Measurements from ENCODE around the gene ACYP1.

The ACYP1 gene

GRCh38 chr14:75044752-75045151, 19.1 kb downstream of the ACYP1 start:
- Histone ChIP-seq H2BK5ac (ENCODE audit: low read depth, low read length, poor library complexity) (no peak overlapping the region), H3K4me3 (ENCODE audit: low read depth, low read length) (no peak overlapping the region), H3K36me3 (ENCODE audit: control insufficient read depth in 1 of 2, insufficient read depth in 2 of 2, low read length in 2 of 2) (peaks cover 2% of the 10 kb centered on the region in 2 experiments), H2BK12ac (ENCODE audit: low read length) (no peak overlapping the region), H3K4me2 (ENCODE audit: low read length) (no peak overlapping the region), H4K91ac (ENCODE audit: low read depth, low read length) (no peak overlapping the region), H3K9me3 (ENCODE audit: insufficient read depth, low read depth, low read length) (no peaks in the 10 kb centered on the region), H3K23ac (ENCODE audit: low read length) (no peak overlapping the region), H3K14ac (ENCODE audit: low read length) (no peak overlapping the region), H3K9ac (ENCODE audit: low read length) (no peak overlapping the region), H3K79me1 (ENCODE audit: low read length) (no peaks in the 10 kb centered on the region), H2AK5ac (ENCODE audit: low read length) (no peak overlapping the region), H3K4ac (ENCODE audit: low read depth, low read length) (no peak overlapping the region), H3K27ac (ENCODE audit: low read depth, low read length) (no peak overlapping the region), H3K18ac (ENCODE audit: low read length) (no peak overlapping the region), H2BK120ac (ENCODE audit: insufficient read depth, low read length, poor library complexity) (no peak overlapping the region), H3K79me2 (ENCODE audit: control insufficient read depth, insufficient read depth, low read length, poor library complexity) (no peaks in the 10 kb centered on the region), H4K12ac (ENCODE audit: low read depth, low read length) (no peak overlapping the region), H4K8ac (ENCODE audit: low read depth, low read length) (no peak overlapping the region), H3K4me1 (ENCODE audit: control insufficient read depth in 1 of 2, insufficient read depth in 2 of 2, low read length in 2 of 2) (peaks cover 4% of the 10 kb centered on the region in 2 experiments), H3K27me3 (ENCODE audit: insufficient read depth, low read length) (no peaks in the 10 kb centered on the region), H2AFZ (ENCODE audit: insufficient read depth, low read length, poor library complexity) (no peak overlapping the region)
- no CpG with 5 or more reads among the region's 8 CpGs for WGBS (ENCODE audit: extremely low coverage, insufficient coverage, insufficient read length)
- DNase-seq, result no peak

- Histone ChIP-seq H2AK5ac (ENCODE audit: low read length) (no peak overlapping the region), H3K27ac (ENCODE audit: low read depth, low read length) (no peak overlapping the region), H3K14ac (ENCODE audit: low read length) (no peak overlapping the region), H2BK12ac (ENCODE audit: low read length) (no peak overlapping the region), H4K12ac (ENCODE audit: low read depth, low read length) (no peak overlapping the region), H3K79me1 (ENCODE audit: low read length) (no peaks in the 10 kb centered on the region), H3K4me2 (ENCODE audit: low read length) (no peak overlapping the region), H3K27me3 (ENCODE audit: insufficient read depth, low read length) (no peaks in the 10 kb centered on the region), H3K9ac (ENCODE audit: low read length) (no peak overlapping the region), H3K36me3 (ENCODE audit: control insufficient read depth in 1 of 2, insufficient read depth in 2 of 2, low read length in 2 of 2) (peaks cover 2% of the 10 kb centered on the region in 2 experiments), H3K9me3 (ENCODE audit: insufficient read depth, low read depth, low read length) (no peaks in the 10 kb centered on the region), H2BK5ac (ENCODE audit: low read depth, low read length, poor library complexity) (no peak overlapping the region), H2BK120ac (ENCODE audit: insufficient read depth, low read length, poor library complexity) (no peak overlapping the region), H4K91ac (ENCODE audit: low read depth, low read length) (no peak overlapping the region), H3K4me1 (ENCODE audit: control insufficient read depth in 1 of 2, insufficient read depth in 2 of 2, low read length in 2 of 2) (peaks cover 4% of the 10 kb centered on the region in 2 experiments), H3K4me3 (ENCODE audit: low read depth, low read length) (no peak overlapping the region), H3K18ac (ENCODE audit: low read length) (no peak overlapping the region), H3K4ac (ENCODE audit: low read depth, low read length) (no peak overlapping the region), H3K23ac (ENCODE audit: low read length) (no peak overlapping the region), H4K8ac (ENCODE audit: low read depth, low read length) (no peak overlapping the region), H3K79me2 (ENCODE audit: control insufficient read depth, insufficient read depth, low read length, poor library complexity) (no peaks in the 10 kb centered on the region), H2AFZ (ENCODE audit: insufficient read depth, low read length, poor library complexity) (no peak overlapping the region)
- DNase-seq, result no peak
- WGBS (ENCODE audit: extremely low coverage, insufficient coverage, insufficient read length), result no CpG with 5 or more reads among the region's 2 CpGs
These were observed 19.5 kb downstream of the ACYP1 start for GRCh38 chr14:75044322-75044721.

GRCh38 chr14:75042035-75042434, 21.8 kb downstream of the ACYP1 start:
- Histone ChIP-seq H3K79me1 (ENCODE audit: low read length) (no peaks in the 10 kb centered on the region), H2AFZ (ENCODE audit: insufficient read depth, low read length, poor library complexity) (no peak overlapping the region), H3K4me2 (ENCODE audit: low read length) (no peak overlapping the region), H3K14ac (ENCODE audit: low read length) (no peak overlapping the region), H3K9me3 (ENCODE audit: insufficient read depth, low read depth, low read length) (no peaks in the 10 kb centered on the region), H3K27ac (ENCODE audit: low read depth, low read length) (no peak overlapping the region), H3K4me1 (ENCODE audit: control insufficient read depth in 1 of 2, insufficient read depth in 2 of 2, low read length in 2 of 2) (peaks cover 4% of the 10 kb centered on the region in 2 experiments), H4K91ac (ENCODE audit: low read depth, low read length) (no peak overlapping the region), H2BK5ac (ENCODE audit: low read depth, low read length, poor library complexity) (no peak overlapping the region), H3K79me2 (ENCODE audit: control insufficient read depth, insufficient read depth, low read length, poor library complexity) (no peaks in the 10 kb centered on the region), H3K27me3 (ENCODE audit: insufficient read depth, low read length) (no peaks in the 10 kb centered on the region), H2AK5ac (ENCODE audit: low read length) (no peak overlapping the region), H3K36me3 (ENCODE audit: control insufficient read depth in 1 of 2, insufficient read depth in 2 of 2, low read length in 2 of 2) (peaks cover 2 to 5% of the 10 kb centered on the region in 2 experiments), H3K23ac (ENCODE audit: low read length) (no peak overlapping the region), H4K12ac (ENCODE audit: low read depth, low read length) (no peak overlapping the region), H3K9ac (ENCODE audit: low read length) (no peak overlapping the region), H3K4me3 (ENCODE audit: low read depth, low read length) (no peak overlapping the region), H3K18ac (ENCODE audit: low read length) (no peak overlapping the region), H2BK120ac (ENCODE audit: insufficient read depth, low read length, poor library complexity) (no peak overlapping the region), H2BK12ac (ENCODE audit: low read length) (no peak overlapping the region), H3K4ac (ENCODE audit: low read depth, low read length) (no peak overlapping the region), H4K8ac (ENCODE audit: low read depth, low read length) (no peak overlapping the region)
- no CpG with 5 or more reads among the region's 6 CpGs for WGBS (ENCODE audit: extremely low coverage, insufficient coverage, insufficient read length)
- DNase-seq, result no peak

- H4K8ac ChIP-seq (ENCODE audit: low read depth, low read length), result no peak overlapping the region
- no peak overlapping the region for H2BK5ac ChIP-seq (ENCODE audit: low read depth, low read length, poor library complexity)
- DNase-seq, result peak in 1 of 2 donors; percentile 14
- no peaks in the 10 kb centered on the region for H3K27me3 ChIP-seq (ENCODE audit: insufficient read depth, low read length)
- no peak overlapping the region for H3K4me2 ChIP-seq (ENCODE audit: low read length)
- no peak overlapping the region for H3K4ac ChIP-seq (ENCODE audit: low read depth, low read length)
- H3K14ac ChIP-seq (ENCODE audit: low read length), result no peak overlapping the region
- H3K4me3 ChIP-seq (ENCODE audit: low read depth, low read length), result no peak overlapping the region
- WGBS (ENCODE audit: extremely low coverage, insufficient coverage, insufficient read length), result no CpG with 5 or more reads among the region's 4 CpGs
- H4K12ac ChIP-seq (ENCODE audit: low read depth, low read length), result no peak overlapping the region
- H3K79me2 ChIP-seq (ENCODE audit: control insufficient read depth, insufficient read depth, low read length, poor library complexity), result no peaks in the 10 kb centered on the region
- no peak overlapping the region for H3K9ac ChIP-seq (ENCODE audit: low read length)
- H3K79me1 ChIP-seq (ENCODE audit: low read length), result no peaks in the 10 kb centered on the region
- no peak overlapping the region for H3K18ac ChIP-seq (ENCODE audit: low read length)
- no peaks in the 10 kb centered on the region for H3K9me3 ChIP-seq (ENCODE audit: insufficient read depth, low read depth, low read length)
- H3K36me3 ChIP-seq (ENCODE audit: control insufficient read depth in 1 of 2, insufficient read depth in 2 of 2, low read length in 2 of 2), result peaks cover 2 to 5% of the 10 kb centered on the region in 2 experiments
- H2BK12ac ChIP-seq (ENCODE audit: low read length), result no peak overlapping the region
- no peak overlapping the region for H2AFZ ChIP-seq (ENCODE audit: insufficient read depth, low read length, poor library complexity)
- no peak overlapping the region for H3K23ac ChIP-seq (ENCODE audit: low read length)
- H3K4me1 ChIP-seq (ENCODE audit: control insufficient read depth in 1 of 2, insufficient read depth in 2 of 2, low read length in 2 of 2), result peaks cover 4% of the 10 kb centered on the region in 2 experiments
- H4K91ac ChIP-seq (ENCODE audit: low read depth, low read length), result no peak overlapping the region
- no peak overlapping the region for H3K27ac ChIP-seq (ENCODE audit: low read depth, low read length)
- no peak overlapping the region for H2BK120ac ChIP-seq (ENCODE audit: insufficient read depth, low read length, poor library complexity)
- H2AK5ac ChIP-seq (ENCODE audit: low read length), result no peak overlapping the region
These were observed 22.2 kb downstream of the ACYP1 start for GRCh38 chr14:75041613-75042012.

Measured in trophoblast cell (in vitro differentiated cells and primary cell).